HepG2 (cell line): ENCODE data around the gene SEMA3C. TPM values are rescaled to one million over a fixed set of nuclear protein-coding genes. Genes with fewer than 3 reads are reported as not detected.

Experiments
- ATAC-seq: fragments of 200-7000 bp; cut with Tn5 transposase; 3 replicates; pipeline ENCODE4 v1.9.1; 2020; ENCODE audit warnings: mild to moderate bottlenecking, moderate library complexity
- BruUV-seq: library from RNA; stranded (reverse); fragments of 400-500 nt; replicated peaks from 2 replicates; lab custom pipeline; 2021; lab: Mats Ljungman, UMichigan
- CTCF ChIA-PET: fragments of 300-600 bp; formaldehyde crosslinking; extraction: SDS; loops from one replicate; lab custom pipeline; 2021; ENCODE audit warnings: low total read pairs, inconsistent platforms, low intra/inter-chr PET ratio; lab: Yijun Ruan, JAX
- POLR2A ChIA-PET: fragments of 350-600 bp; sonication (Branson Sonifier 250); formaldehyde crosslinking; loops from one replicate; lab custom pipeline; 2020; ENCODE audit warnings: antibody characterized with exemption, inconsistent platforms; lab: Yijun Ruan, JAX
- DNase-seq: peaks from one replicate; pipeline ENCODE4 v3.0.0-alpha.2; 2015; ENCODE audit warnings: low spot score
- FAIRE-seq: peaks from 3 replicates; lab custom pipeline; 2011; peaks lifted over from hg19 to GRCh38; lab: Jason Lieb, UNC
- H2AFZ ChIP-seq: one replicate; pipeline ENCODE4 v1.6.1; 2011; ENCODE audit warnings: low read length, inconsistent platforms
- H3K27ac ChIP-seq: fragments of 300-600 bp; 3 replicates; pipeline ENCODE4 v1.8.0; 2011; ENCODE audit warnings: mixed run types, mild to moderate bottlenecking, mixed read lengths, low read length, inconsistent platforms; ENCODE audit not compliant: insufficient read depth; ENCODE audit errors: extremely low read length
- H3K27me3 ChIP-seq, 2 experiments: fragments of 200-600 bp in 1 of 2; 2 replicates in 1 of 2; 3 replicates in 1 of 2; pipeline versions ENCODE4 v1.6.0 to v1.8.0; 2011; ENCODE audit warnings: low read length in 2 of 2, mild to moderate bottlenecking in 2 of 2, moderate library complexity in 2 of 2, inconsistent platforms in 1 of 2; ENCODE audit not compliant: insufficient read depth in 2 of 2, control insufficient read depth in 1 of 2
- H3K36me3 ChIP-seq, 2 experiments: fragments of 200-600 bp in 1 of 2; replicated peaks in 1 of 2; 2 replicates in 1 of 2; 3 replicates in 1 of 2; pipeline versions ENCODE4 v1.5.1 to v1.8.0; 2011; ENCODE audit warnings: low read length in 2 of 2, inconsistent platforms in 1 of 2; ENCODE audit not compliant: insufficient read depth in 2 of 2, control insufficient read depth in 1 of 2
- H3K4me1 ChIP-seq: 2 replicates; pipeline ENCODE4 v1.5.1; 2012; ENCODE audit warnings: low read length, inconsistent platforms; ENCODE audit not compliant: insufficient read depth
- H3K4me2 ChIP-seq: 2 replicates; pipeline ENCODE4 v1.6.0; 2011; ENCODE audit warnings: low read depth, low read length, inconsistent platforms
- H3K4me3 ChIP-seq, 3 experiments: fragments of 200-600 bp in 1 of 3; sonication (generic), shearing (Covaris generic) in 1 of 3; replicated peaks in 1 of 3; 2 replicates each; pipeline ENCODE4 v1.5.1; 2011 to 2016; ENCODE audit warnings: low read length in 3 of 3, inconsistent platforms in 2 of 3, low read depth in 2 of 3, mild to moderate bottlenecking in 2 of 3, control low read depth in 1 of 3, mixed read lengths in 1 of 3; ENCODE audit not compliant: insufficient read depth in 1 of 3
- H3K79me2 ChIP-seq: one replicate; pipeline ENCODE4 v1.6.1; 2011; ENCODE audit warnings: low read length, inconsistent platforms; ENCODE audit not compliant: insufficient read depth
- H3K9ac ChIP-seq: 2 replicates; pipeline ENCODE4 v1.6.0; 2011; ENCODE audit warnings: mild to moderate bottlenecking, low read depth, low read length, inconsistent platforms; ENCODE audit not compliant: insufficient read depth
- H3K9me3 ChIP-seq: 2 replicates; pipeline ENCODE4 v1.5.1; 2012; ENCODE audit warnings: mild to moderate bottlenecking, low read length
- H4K20me1 ChIP-seq: 2 replicates; pipeline ENCODE4 v1.6.0; 2011; ENCODE audit warnings: inconsistent platforms, mild to moderate bottlenecking, low read length, moderate library complexity; ENCODE audit not compliant: insufficient read depth
- CEBPG ChIP-seq: IDR thresholded peaks from 2 replicates; pipeline ENCODE4 v1.6.1; 2016
- FOXK1 ChIP-seq: sonication (generic); formaldehyde crosslinking; IDR thresholded peaks from 2 replicates; pipeline ENCODE4 v1.4.0; 2020; ENCODE audit warnings: low read depth, missing genetic modification reagents, borderline replicate concordance
- GTF2F1 ChIP-seq: fragments of 150-350 bp; IDR thresholded peaks from 2 replicates; pipeline ENCODE4 v1.6.1; 2014; ENCODE audit warnings: low read length
- IRX3 ChIP-seq: sonication (generic); formaldehyde crosslinking; IDR thresholded peaks from 2 replicates; pipeline ENCODE4 v1.8.1; 2023; ENCODE audit warnings: mild to moderate bottlenecking, low read depth, missing genetic modification reagents, borderline replicate concordance
- KDM3A ChIP-seq: IDR thresholded peaks from 2 replicates; pipeline ENCODE4 v1.6.1; 2018; ENCODE audit warnings: low read depth, missing compliant biosample characterization
- NAIF1 ChIP-seq: sonication (generic); formaldehyde crosslinking; IDR thresholded peaks from 2 replicates; pipeline ENCODE4 v1.5.0; 2020; ENCODE audit warnings: mild to moderate bottlenecking, missing genetic modification reagents, borderline replicate concordance
- SSRP1 ChIP-seq: IDR thresholded peaks from 2 replicates; pipeline ENCODE4 v1.6.1; 2016; ENCODE audit warnings: control low read depth
- ZBTB21 ChIP-seq: sonication (generic); formaldehyde crosslinking; IDR thresholded peaks from 2 replicates; pipeline ENCODE4 v1.4.0; 2020; ENCODE audit warnings: missing genetic modification reagents
- ZBTB44 ChIP-seq: sonication (generic); formaldehyde crosslinking; IDR thresholded peaks from 2 replicates; pipeline ENCODE4 v1.4.0; 2020; ENCODE audit warnings: missing genetic modification reagents
- ZNF260 ChIP-seq: sonication (generic); formaldehyde crosslinking; IDR thresholded peaks from 2 replicates; pipeline ENCODE4 v1.4.0; 2020; ENCODE audit warnings: missing genetic modification reagents, low read depth, mild to moderate bottlenecking, borderline replicate concordance
- ZNF331 ChIP-seq: sonication (generic); formaldehyde crosslinking; IDR thresholded peaks from 2 replicates; pipeline ENCODE4 v1.4.0; 2020; ENCODE audit warnings: missing genetic modification reagents
- ZNF484 ChIP-seq: sonication (generic); formaldehyde crosslinking; IDR thresholded peaks from 2 replicates; pipeline ENCODE4 v1.5.1; 2020; ENCODE audit warnings: mild to moderate bottlenecking, low read depth, missing genetic modification reagents, borderline replicate concordance
- ZNF83 ChIP-seq: sonication (generic); formaldehyde crosslinking; IDR thresholded peaks from 2 replicates; pipeline ENCODE4 v1.4.0; 2020; ENCODE audit warnings: missing genetic modification reagents, mild to moderate bottlenecking, borderline replicate concordance
- ZSCAN29 ChIP-seq: sonication (generic); formaldehyde crosslinking; conservative IDR thresholded peaks from 2 replicates; pipeline ENCODE4 v1.4.0; 2020; ENCODE audit warnings: mild to moderate bottlenecking, missing genetic modification reagents
- WGBS: methylation state at CpG from one replicate; pipeline ENCODE4 v1.1.6; 2017; ENCODE audit warnings: low lambda C conversion rate; 5-methylcytosine and 5-hydroxymethylcytosine counted together
- in situ Hi-C: cut with HindIII; loops from 2 replicates; pipeline ENCODE4 v1.10.0; 2017; ENCODE audit warnings: low pct_unique_long_range_greater_than_20kb; ENCODE audit not compliant: extremely low pct_ligation_motif_present
- intact Hi-C: fragments of 100-400 bp; cut with micrococcal nuclease; formaldehyde crosslinking; loops from one replicate; pipeline ENCODE4 v1.10.0; 2022; ENCODE audit not compliant: unreplicated experiment
- polyA plus RNA-seq, 8 experiments: library from polyadenylated mRNA; depleted of rRNA in 3 of 8; stranded (reverse) in 7 of 8; unstranded in 1 of 8; fragments of >200 nt; fragmentation: Illumina TruSeq in 4 of 8; extraction: Trizol in 4 of 8; gene quantifications; 2 replicates each; pipeline versions ENCODE4 v1.2.1 to v1.2.3, GENCODE V29; 2011 to 2016; ENCODE audit warnings: low read depth in 4 of 8, missing spikeins in 1 of 8, mixed read lengths in 1 of 8; ENCODE audit not compliant: insufficient read depth in 1 of 8
- total RNA-seq, 5 experiments: library from RNA; depleted of rRNA; stranded (reverse); fragments of >200 nt; fragmentation: Illumina TruSeq; extraction: Trizol; gene quantifications; 2 replicates each; pipeline ENCODE4 v1.2.3, GENCODE V29; 2016; ENCODE audit warnings: low read depth in 1 of 5
- TF ChIP-seq, protein P1 (sequence below): sonication (generic); formaldehyde crosslinking; IDR thresholded peaks from 2 replicates; pipeline ENCODE4 v1.5.1; 2020; ENCODE audit warnings: mild to moderate bottlenecking, missing genetic modification reagents, moderate library complexity

Gene SEMA3C
- total and polyA plus RNA-seq, 2 of the 13 experiments (the other 11 are each of a cell fraction or from before 2014, with no cell fraction given): 0.05 to 0.13 TPM

- TF ChIP-seq, protein P1, sequence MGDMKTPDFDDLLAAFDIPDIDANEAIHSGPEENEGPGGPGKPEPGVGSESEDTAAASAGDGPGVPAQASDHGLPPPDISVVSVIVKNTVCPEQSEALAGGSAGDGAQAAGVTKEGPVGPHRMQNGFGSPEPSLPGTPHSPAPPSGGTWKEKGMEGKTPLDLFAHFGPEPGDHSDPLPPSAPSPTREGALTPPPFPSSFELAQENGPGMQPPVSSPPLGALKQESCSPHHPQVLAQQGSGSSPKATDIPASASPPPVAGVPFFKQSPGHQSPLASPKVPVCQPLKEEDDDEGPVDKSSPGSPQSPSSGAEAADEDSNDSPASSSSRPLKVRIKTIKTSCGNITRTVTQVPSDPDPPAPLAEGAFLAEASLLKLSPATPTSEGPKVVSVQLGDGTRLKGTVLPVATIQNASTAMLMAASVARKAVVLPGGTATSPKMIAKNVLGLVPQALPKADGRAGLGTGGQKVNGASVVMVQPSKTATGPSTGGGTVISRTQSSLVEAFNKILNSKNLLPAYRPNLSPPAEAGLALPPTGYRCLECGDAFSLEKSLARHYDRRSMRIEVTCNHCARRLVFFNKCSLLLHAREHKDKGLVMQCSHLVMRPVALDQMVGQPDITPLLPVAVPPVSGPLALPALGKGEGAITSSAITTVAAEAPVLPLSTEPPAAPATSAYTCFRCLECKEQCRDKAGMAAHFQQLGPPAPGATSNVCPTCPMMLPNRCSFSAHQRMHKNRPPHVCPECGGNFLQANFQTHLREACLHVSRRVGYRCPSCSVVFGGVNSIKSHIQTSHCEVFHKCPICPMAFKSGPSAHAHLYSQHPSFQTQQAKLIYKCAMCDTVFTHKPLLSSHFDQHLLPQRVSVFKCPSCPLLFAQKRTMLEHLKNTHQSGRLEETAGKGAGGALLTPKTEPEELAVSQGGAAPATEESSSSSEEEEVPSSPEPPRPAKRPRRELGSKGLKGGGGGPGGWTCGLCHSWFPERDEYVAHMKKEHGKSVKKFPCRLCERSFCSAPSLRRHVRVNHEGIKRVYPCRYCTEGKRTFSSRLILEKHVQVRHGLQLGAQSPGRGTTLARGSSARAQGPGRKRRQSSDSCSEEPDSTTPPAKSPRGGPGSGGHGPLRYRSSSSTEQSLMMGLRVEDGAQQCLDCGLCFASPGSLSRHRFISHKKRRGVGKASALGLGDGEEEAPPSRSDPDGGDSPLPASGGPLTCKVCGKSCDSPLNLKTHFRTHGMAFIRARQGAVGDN (CRISPR knock-in tag): no peak
- TF ChIP-seq NAIF1 (CRISPR knock-in tag): no peak
- TF ChIP-seq ZNF484: no peak
- TF ChIP-seq ZNF260 (CRISPR knock-in tag): no peak
- TF ChIP-seq ZNF331 (CRISPR knock-in tag): no peak
- no peak for TF ChIP-seq ZSCAN29 (CRISPR knock-in tag)
- no peak for TF ChIP-seq GTF2F1
Measured at GRCh38 chr7:80839855-80840254, 79.0 kb downstream of the SEMA3C start (continued).

GRCh38 chr7:80838643-80839042 is 80.2 kb downstream of the SEMA3C start:
- H3K36me3 ChIP-seq: no peaks in the 10 kb centered on the region
- no peaks in the 10 kb centered on the region for H3K79me2 ChIP-seq
- no peak overlapping the region for H2AFZ ChIP-seq
- WGBS: 0% methylated on average over 2 of the region's 2 CpGs
- no peak overlapping the region for H3K27ac ChIP-seq
- intact Hi-C loops (no loop called here), in situ Hi-C loops (no loop called here)
- no peaks in the 10 kb centered on the region for H3K4me1 ChIP-seq
- H3K9me3 ChIP-seq: no peaks in the 10 kb centered on the region
- no peak overlapping the region for H3K9ac ChIP-seq
- H3K4me3 ChIP-seq: no peak overlapping the region
- no peak for ATAC-seq
- DNase-seq: no peak
- no peak overlapping the region for H3K4me2 ChIP-seq
- H3K27me3 ChIP-seq: no peaks in the 10 kb centered on the region
- ChIA-PET CTCF (no interaction called here), POLR2A (no interaction called here)
- FAIRE-seq: no peak
- BruUV-seq: no TSS peak
- H4K20me1 ChIP-seq: no peaks in the 10 kb centered on the region
- no peak for TF ChIP-seq IRX3
- no peak for TF ChIP-seq KDM3A (CRISPR knock-in tag)
- no peak for TF ChIP-seq ZBTB21
- TF ChIP-seq SSRP1: no peak
- TF ChIP-seq FOXK1: no peak
- TF ChIP-seq ZBTB44 (CRISPR knock-in tag): no peak
- TF ChIP-seq CEBPG (CRISPR knock-in tag): no peak
- TF ChIP-seq ZNF83 (CRISPR knock-in tag): no peak
- TF ChIP-seq, protein P1 (CRISPR knock-in tag): no peak
